HG03521 (cell line): ENCODE data around the gene AFMID.

Experiments
- ATAC-seq: cut with Tn5 transposase; IDR thresholded peaks from one replicate; pipeline ENCODE4 v1.9.1; 2021; ENCODE audit warnings: mild to moderate bottlenecking, moderate library complexity; ENCODE audit not compliant: unreplicated experiment

Gene AFMID

DNA sequence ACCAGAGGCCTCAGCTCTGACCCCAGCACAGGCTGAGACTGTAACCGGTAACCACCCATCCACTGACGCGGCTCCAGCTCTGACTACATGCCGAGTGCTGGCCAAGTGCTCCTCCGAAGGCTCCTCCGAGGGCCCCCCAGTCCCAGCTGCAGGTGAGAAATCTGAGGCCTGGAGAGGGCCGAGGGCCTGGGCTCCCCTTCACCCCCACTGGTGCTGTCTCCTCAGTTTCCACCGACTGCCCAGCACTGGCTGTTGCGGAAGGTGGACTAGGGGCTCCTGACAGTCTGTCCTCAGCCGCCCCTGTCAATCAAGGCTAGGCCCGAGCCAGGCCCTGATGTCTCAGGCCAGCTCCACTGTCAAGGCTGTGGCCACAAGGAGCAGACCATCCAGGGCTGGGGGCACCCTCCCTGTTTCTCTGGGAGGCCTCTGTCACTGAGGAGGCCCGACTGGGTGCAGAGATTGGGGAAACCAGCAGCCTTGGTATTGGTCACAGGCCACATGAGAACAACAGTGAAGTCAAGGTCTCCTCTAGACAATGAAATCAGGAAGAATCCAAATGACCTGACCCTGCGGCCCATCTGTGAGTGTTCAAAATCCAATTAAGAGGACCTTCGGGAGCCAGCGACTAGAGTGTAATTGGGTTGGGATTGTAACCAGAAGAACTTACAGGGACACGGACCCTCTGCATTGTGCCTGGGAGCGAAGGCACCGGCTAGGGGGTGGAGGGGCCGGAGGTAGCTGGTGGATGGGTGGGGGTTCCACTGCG lies 49.4 kb downstream of the AFMID start:
- no peak for ATAC-seq

- ATAC-seq: no peak
Measured at GRCh38 chr17:78237401-78238012, 50.3 kb downstream of the AFMID start.

- ATAC-seq: no peak
Measured at GRCh38 chr17:78238823-78239488, 51.8 kb downstream of the AFMID start.

GRCh38 chr17:78239489-78239931 lies 52.3 kb downstream of the AFMID start:
- ATAC-seq: no peak

- ATAC-seq: no peak
Measured at GRCh38 chr17:78240012-78240655, 53.0 kb downstream of the AFMID start.

DNA sequence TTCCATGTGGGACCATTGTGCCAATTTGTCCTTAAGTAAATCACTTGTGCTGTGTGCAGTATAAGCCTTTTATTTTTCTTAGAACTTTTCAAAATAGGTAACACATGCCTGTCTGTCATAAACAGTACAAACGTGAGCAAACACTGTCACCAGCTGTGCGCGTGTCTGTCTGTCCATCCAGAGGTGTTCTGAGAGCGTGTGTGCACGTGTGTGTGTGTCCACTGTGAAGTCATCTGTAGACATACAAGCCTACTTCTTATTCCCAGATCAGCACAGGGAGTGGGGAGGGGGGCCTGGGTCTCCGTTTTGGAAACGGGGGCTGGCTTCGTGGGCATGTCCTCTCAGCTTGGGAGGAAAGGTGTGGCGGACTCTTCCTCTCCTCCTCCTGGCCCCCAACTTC lies 53.7 kb downstream of the AFMID start:
- ATAC-seq: no peak

GRCh38 chr17:78241277-78242023 lies 54.3 kb downstream of the AFMID start:
- no peak for ATAC-seq

DNA sequence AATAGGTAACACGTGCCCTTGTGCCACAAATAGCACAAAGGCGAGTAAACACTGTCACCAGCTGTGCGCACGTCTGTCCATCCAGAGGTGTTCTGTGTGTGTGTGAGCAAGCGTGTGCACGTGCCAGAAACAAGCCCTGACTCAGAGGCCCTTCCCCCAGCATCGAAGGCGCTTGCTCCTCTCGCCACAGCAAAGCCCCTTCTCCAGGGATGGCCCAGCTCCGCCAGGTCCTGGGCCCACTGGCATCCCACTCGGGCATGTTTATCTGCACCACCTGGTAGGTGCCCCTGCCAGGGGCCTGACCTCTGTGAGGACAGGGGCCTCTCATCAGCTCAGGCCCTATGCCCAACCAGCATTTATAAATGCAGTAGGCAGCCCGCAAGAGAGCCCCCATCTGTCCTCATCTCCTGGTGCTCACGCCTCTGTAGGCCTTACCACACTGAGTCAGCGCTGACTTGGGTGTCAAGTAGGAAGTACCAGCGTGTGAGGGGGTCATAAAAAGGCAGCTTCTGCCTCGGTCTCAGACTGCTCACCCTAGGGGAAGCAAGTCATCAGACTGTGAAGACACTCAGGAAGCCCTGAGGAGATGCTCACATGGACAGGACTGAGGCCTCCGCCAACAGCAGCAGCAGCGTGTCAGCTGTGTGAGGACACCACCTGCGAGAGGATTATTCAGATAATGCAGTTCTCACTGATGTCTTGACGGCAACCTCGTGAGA lies 55.0 kb downstream of the AFMID start:
- peak; percentile 39 for ATAC-seq

GRCh38 chr17:78247304-78247703 lies 60.1 kb downstream of the AFMID start:
- ATAC-seq: no peak

GRCh38 chr17:78248051-78248914 lies 61.1 kb downstream of the AFMID start:
- no peak for ATAC-seq

DNA sequence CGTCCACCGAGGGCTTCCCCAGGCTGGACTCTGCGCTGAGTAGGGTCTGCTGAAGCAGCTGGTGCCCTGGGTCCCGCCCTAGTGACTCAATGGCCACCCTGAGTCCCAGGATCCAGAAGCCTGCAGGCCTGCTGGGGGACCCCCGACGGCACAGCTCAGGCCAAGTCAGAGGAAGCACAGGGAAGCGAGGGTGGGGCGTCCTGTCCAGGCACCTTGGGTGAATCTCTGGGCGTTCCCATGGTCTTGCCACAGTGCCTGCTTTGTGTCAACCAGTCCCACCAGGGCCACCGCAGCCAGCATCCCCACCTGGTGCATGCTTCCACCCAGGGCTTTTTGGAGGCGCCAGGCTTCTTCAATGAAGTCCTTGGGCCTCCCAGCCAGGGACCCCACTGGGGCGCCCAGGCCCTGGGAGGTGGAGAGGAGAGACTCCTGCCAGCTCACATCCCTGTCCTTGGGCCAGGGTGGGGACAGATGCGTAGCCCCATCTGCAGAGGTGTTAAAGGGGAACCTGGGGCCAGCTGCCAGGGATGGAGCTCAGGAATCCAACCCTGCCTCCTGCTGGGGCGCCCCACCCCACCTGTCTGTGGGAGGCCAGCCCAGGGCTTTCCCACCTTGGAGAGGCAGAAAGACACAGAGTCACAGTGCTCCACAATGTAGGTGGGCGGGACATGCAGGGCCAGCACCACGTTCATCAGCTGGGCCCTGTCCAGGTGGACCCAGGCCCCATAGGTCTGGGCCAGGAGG lies 62.1 kb downstream of the AFMID start:
- ATAC-seq: no peak

DNA sequence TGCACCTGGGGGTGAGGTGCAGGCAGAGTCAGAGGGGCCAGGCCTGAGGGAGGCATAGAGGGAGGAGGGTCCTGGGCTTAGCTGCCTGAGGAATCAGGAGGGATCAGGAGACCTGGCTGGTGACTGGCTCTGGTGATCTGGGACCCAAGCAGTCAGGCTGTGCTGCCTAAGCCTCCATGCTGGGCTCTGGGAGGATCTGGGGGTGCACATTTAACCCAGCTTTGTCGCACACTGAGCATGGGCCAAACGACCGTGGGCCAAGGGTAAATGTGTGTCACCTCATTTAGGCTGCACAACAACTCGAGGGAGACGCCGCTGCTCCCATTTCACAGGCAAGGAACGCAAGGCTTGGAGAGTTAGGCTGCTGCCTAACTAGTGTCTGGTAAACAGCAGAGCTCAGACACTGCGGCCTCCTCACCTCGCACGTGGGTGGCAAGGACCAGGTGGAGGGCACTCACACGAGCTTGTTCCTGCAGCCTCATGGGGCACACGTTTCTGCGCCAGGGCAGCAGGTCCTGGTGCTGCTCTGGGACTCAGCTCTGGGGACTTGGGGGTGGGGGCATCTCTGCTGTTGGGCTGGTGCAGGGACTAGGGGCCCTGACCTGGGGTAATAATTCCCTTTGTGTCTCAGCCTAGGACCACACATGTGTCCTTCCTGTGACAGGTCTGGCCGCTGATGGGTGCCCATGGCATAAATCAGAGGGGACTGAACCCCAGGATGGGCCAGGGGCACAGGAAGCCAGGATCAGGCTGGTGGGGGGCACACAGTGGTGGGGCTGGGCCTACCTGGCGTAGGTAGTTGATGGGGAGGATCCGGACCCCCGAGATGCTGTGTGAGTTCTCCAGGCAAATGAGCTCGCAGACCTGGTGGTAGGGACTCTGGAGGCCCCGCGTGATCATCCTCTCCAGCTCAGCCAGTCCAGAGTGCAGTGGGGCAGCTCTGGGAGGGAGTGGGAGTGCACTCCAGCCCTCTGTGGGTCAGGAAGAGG lies 63.0 kb downstream of the AFMID start:
- no peak for ATAC-seq

- ATAC-seq: peak; percentile 44
Measured at GRCh38 chr17:78250891-78251772, 64.0 kb downstream of the AFMID start.

DNA sequence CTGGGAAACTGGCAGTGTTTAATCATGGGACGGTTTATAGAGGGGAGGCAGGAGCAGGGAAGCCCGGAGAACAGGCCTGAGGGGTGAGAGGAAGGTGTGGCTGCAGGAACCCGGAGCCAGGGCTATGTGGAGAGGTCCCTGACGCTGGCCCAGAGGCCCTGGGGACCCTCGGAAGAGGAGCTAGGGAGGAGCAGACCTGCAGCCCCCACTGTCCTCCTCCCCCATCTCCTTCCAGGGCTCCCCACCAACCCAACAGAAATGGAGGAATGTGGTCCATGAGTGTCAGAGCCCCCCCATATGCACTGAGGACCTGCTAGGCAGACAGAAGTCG lies 64.6 kb downstream of the AFMID start:
- ATAC-seq: no peak

GRCh38 chr17:78252111-78252634 lies 65.0 kb downstream of the AFMID start:
- ATAC-seq: no peak
